IMR-90 (cell line): ENCODE results near the gene BACH1. TPM values are rescaled to one million over a fixed set of nuclear protein-coding genes. Genes with fewer than 3 reads are reported as not detected.

Source experiments
- ATAC-seq: fragments of 200-7000 bp; cut with Tn5 transposase; 2 replicates; pipeline ENCODE4 v1.9.1; 2020; ENCODE audit warnings: low read depth, mild to moderate bottlenecking, moderate library complexity
- BruUV-seq: library from RNA; stranded (reverse); fragments of 400-500 nt; replicated peaks from 2 replicates; lab custom pipeline; 2021; lab: Mats Ljungman, UMichigan
- CTCF ChIA-PET: fragments of 300-600 bp; formaldehyde crosslinking; extraction: SDS; loops from one replicate; lab custom pipeline; 2021; ENCODE audit warnings: antibody characterized with exemption; lab: Yijun Ruan, JAX
- POLR2A ChIA-PET: fragments of 300-600 bp; sonication (Branson Sonifier 250); formaldehyde crosslinking; loops from one replicate; lab custom pipeline; 2022; ENCODE audit warnings: antibody characterized with exemption; ENCODE audit not compliant: unreplicated experiment; lab: Charles Lee
- DNase-seq: peaks from one replicate; pipeline ENCODE4 v3.0.0; 2013
- H2AFZ ChIP-seq: replicated peaks from 2 replicates; pipeline ENCODE3; 2013; ENCODE audit warnings: low read length, mild to moderate bottlenecking; ENCODE audit not compliant: poor library complexity
- H2AK5ac ChIP-seq: 2 replicates; pipeline ENCODE4 v1.6.1; 2013; ENCODE audit warnings: low read depth, low read length, inconsistent platforms
- H2AK9ac ChIP-seq: replicated peaks from 2 replicates; pipeline ENCODE3; 2013; ENCODE audit warnings: mild to moderate bottlenecking, low read depth, low read length, moderate library complexity; ENCODE audit not compliant: poor library complexity
- H2BK120ac ChIP-seq: 2 replicates; pipeline ENCODE4 v1.6.1; 2013; ENCODE audit warnings: low read depth, low read length, inconsistent platforms
- H2BK15ac ChIP-seq: 3 replicates; pipeline ENCODE4 v1.6.1; 2013; ENCODE audit warnings: low read depth, low read length, inconsistent platforms
- H2BK20ac ChIP-seq: 2 replicates; pipeline ENCODE4 v1.6.1; 2013; ENCODE audit warnings: low read depth, mild to moderate bottlenecking, inconsistent platforms, low read length, moderate library complexity
- H2BK5ac ChIP-seq: 2 replicates; pipeline ENCODE4 v1.6.1; 2013; ENCODE audit warnings: mild to moderate bottlenecking, low read depth, low read length, inconsistent platforms; ENCODE audit not compliant: poor library complexity, severe bottlenecking
- H3K14ac ChIP-seq: replicated peaks from 2 replicates; pipeline ENCODE4 v1.6.1; 2013; ENCODE audit warnings: low read depth, low read length, inconsistent platforms
- H3K18ac ChIP-seq: 2 replicates; pipeline ENCODE4 v1.6.1; 2013; ENCODE audit warnings: low read depth, low read length, control low read depth
- H3K23ac ChIP-seq: 2 replicates; pipeline ENCODE4 v1.6.1; 2013; ENCODE audit warnings: low read depth, low read length, inconsistent platforms
- H3K27ac ChIP-seq: 2 replicates; pipeline ENCODE4 v1.5.1; 2013; ENCODE audit warnings: mild to moderate bottlenecking, control low read depth, low read length; ENCODE audit not compliant: insufficient read depth
- H3K27me3 ChIP-seq: 2 replicates; pipeline ENCODE4 v1.6.1; 2013; ENCODE audit warnings: low read length; ENCODE audit not compliant: control insufficient read depth, insufficient read depth
- H3K36me3 ChIP-seq: 2 replicates; pipeline ENCODE4 v1.6.1; 2013; ENCODE audit warnings: low read length, mixed read lengths; ENCODE audit not compliant: control insufficient read depth, insufficient read depth
- H3K4ac ChIP-seq: 2 replicates; pipeline ENCODE4 v1.6.1; 2013; ENCODE audit warnings: low read depth, low read length, inconsistent platforms
- H3K4me1 ChIP-seq: 2 replicates; pipeline ENCODE4 v1.6.1; 2013; ENCODE audit warnings: low read length, mixed read lengths; ENCODE audit not compliant: control insufficient read depth, insufficient read depth
- H3K4me2 ChIP-seq: 2 replicates; pipeline ENCODE4 v1.6.1; 2013; ENCODE audit warnings: low read depth, mild to moderate bottlenecking, control low read depth, low read length, moderate library complexity
- H3K4me3 ChIP-seq: 2 replicates; pipeline ENCODE4 v1.5.1; 2013; ENCODE audit warnings: low read depth, mild to moderate bottlenecking, control low read depth, low read length, moderate library complexity; ENCODE audit not compliant: insufficient read depth
- H3K56ac ChIP-seq: 2 replicates; pipeline ENCODE4 v1.6.1; 2013; ENCODE audit warnings: low read length, inconsistent platforms; ENCODE audit not compliant: insufficient read depth; ENCODE audit errors: extremely low read depth
- H3K79me1 ChIP-seq, 2 experiments: 2 replicates each; pipeline ENCODE4 v1.6.1; 2013; ENCODE audit warnings: low read length in 2 of 2, inconsistent platforms in 1 of 2, low read depth in 1 of 2
- H3K9ac ChIP-seq: 2 replicates; pipeline ENCODE4 v1.6.1; 2013; ENCODE audit warnings: low read depth, low read length, control low read depth
- H3K9me1 ChIP-seq: 2 replicates; pipeline ENCODE4 v1.6.1; 2013; ENCODE audit warnings: low read length, inconsistent platforms; ENCODE audit not compliant: insufficient read depth
- H3K9me3 ChIP-seq: 2 replicates; pipeline ENCODE4 v1.6.1; 2013; ENCODE audit warnings: low read length; ENCODE audit not compliant: control insufficient read depth, insufficient read depth
- H4K20me1 ChIP-seq: 2 replicates; pipeline ENCODE4 v1.6.1; 2013; ENCODE audit warnings: low read length, inconsistent platforms; ENCODE audit not compliant: insufficient read depth
- H4K5ac ChIP-seq: 2 replicates; pipeline ENCODE4 v1.6.1; 2013; ENCODE audit warnings: mild to moderate bottlenecking, low read depth, low read length, control low read depth
- H4K8ac ChIP-seq, 2 experiments: 2 replicates each; pipeline ENCODE4 v1.6.1; 2013; ENCODE audit warnings: low read depth in 2 of 2, low read length in 2 of 2, control low read depth in 1 of 2, inconsistent platforms in 1 of 2
- H4K91ac ChIP-seq: 2 replicates; pipeline ENCODE4 v1.6.1; 2013; ENCODE audit warnings: low read depth, low read length, inconsistent platforms; ENCODE audit not compliant: insufficient read depth
- MAFK ChIP-seq: IDR thresholded peaks from 2 replicates; pipeline ENCODE4 v1.6.1; 2012; ENCODE audit warnings: low read depth, low read length, improper control_type of control experiment
- MXI1 ChIP-seq: IDR thresholded peaks from 2 replicates; pipeline ENCODE4 v1.6.1; 2012; ENCODE audit warnings: low read depth, mild to moderate bottlenecking, low read length, moderate library complexity, borderline replicate concordance
- RCOR1 ChIP-seq: IDR thresholded peaks from 2 replicates; pipeline ENCODE4 v1.6.1; 2012; ENCODE audit warnings: mild to moderate bottlenecking, low read length, improper control_type of control experiment; ENCODE audit not compliant: insufficient replicate concordance
- dilution Hi-C: fragments of 300-500 bp; cut with HindIII; formaldehyde crosslinking; loops from one replicate; pipeline ENCODE4 v1.14.3; 2018; ENCODE audit warnings: low sequenced_read_pairs; ENCODE audit not compliant: unreplicated experiment
- in situ Hi-C: fragments of 300-500 bp; cut with MboI; formaldehyde crosslinking; loops from 3 replicates; pipeline ENCODE4 v1.14.3; 2019; ENCODE audit warnings: low sequenced_read_pairs, inconsistent platforms, mixed read lengths
- intact Hi-C: fragments of 100-400 bp; cut with micrococcal nuclease; formaldehyde crosslinking; loops from 2 replicates; pipeline ENCODE4 v1.10.0; 2022
- polyA plus RNA-seq, 3 experiments: library from polyadenylated mRNA; depleted of rRNA; stranded (reverse); fragments of >200 nt; gene quantifications; 2 replicates each; pipeline ENCODE4 v1.2.3, GENCODE V29; 2012; ENCODE audit warnings: low replicate concordance in 1 of 3
- total RNA-seq: library from RNA; depleted of rRNA; stranded (reverse); fragments of >200 nt; gene quantifications from 2 replicates; pipeline ENCODE4 v1.2.3, GENCODE V29; 2012

Gene BACH1
- total and polyA plus RNA-seq, 2 of the 4 experiments (the other 2 are of a cell fraction) = 23.1 to 108 TPM

- POLR2A ChIA-PET = no interaction called here
- no peak overlapping the region for H2AK9ac ChIP-seq
- H3K36me3 ChIP-seq = no peaks in the 10 kb centered on the region
- no peak overlapping the region for H3K4me3 ChIP-seq
- no peaks in the 10 kb centered on the region for H3K9me3 ChIP-seq
- no peak overlapping the region for H2BK20ac ChIP-seq
- H3K4ac ChIP-seq = no peak overlapping the region
- no peaks in the 10 kb centered on the region for H4K20me1 ChIP-seq
- H2AK5ac ChIP-seq = no peak overlapping the region
- BruUV-seq = no TSS peak
- H4K8ac ChIP-seq = no peak overlapping the region
- in situ Hi-C loops (no loop called here), dilution Hi-C loops (no loop called here), intact Hi-C loops (no loop called here)
- CTCF ChIA-PET = interaction anchor here (0.6 to 1.2 kb wide), 2 partner anchors 10 to 1854 kb away, joined by 4 to 5 read pairs; no protein-coding TSS in a partner anchor
- no peaks in the 10 kb centered on the region for H3K9me1 ChIP-seq
- TF ChIP-seq RCOR1 = no peak
- TF ChIP-seq MXI1 = no peak
- TF ChIP-seq MAFK = no peak
- H3K9ac ChIP-seq = no peak overlapping the region
- H3K23ac ChIP-seq = no peak overlapping the region
- ATAC-seq = no peak
- no peak overlapping the region for H2BK120ac ChIP-seq
- no peaks in the 10 kb centered on the region for H3K79me1 ChIP-seq
- no peak overlapping the region for H3K18ac ChIP-seq
- no peaks in the 10 kb centered on the region for H3K4me1 ChIP-seq
- no peak overlapping the region for H2AFZ ChIP-seq
- no peak overlapping the region for H2BK5ac ChIP-seq
- no peak overlapping the region for H3K56ac ChIP-seq
- no peak for DNase-seq
- H3K4me2 ChIP-seq = no peak overlapping the region
- H4K91ac ChIP-seq = no peak overlapping the region
- H4K5ac ChIP-seq = no peak overlapping the region
- no peak overlapping the region for H3K14ac ChIP-seq
- H3K27ac ChIP-seq = no peak overlapping the region
- H3K27me3 ChIP-seq = no peaks in the 10 kb centered on the region
- no peak overlapping the region for H2BK15ac ChIP-seq
These were observed 21.3 kb upstream of the BACH1 start for GRCh38 chr21:29277442-29277841.
